HCT116 (cell line): ENCODE data around the gene DVL2. TPM values are rescaled to one million over a fixed set of nuclear protein-coding genes. Genes with fewer than 3 reads are reported as not detected.

Source experiments
- ATAC-seq: fragments of 200-7000 bp; cut with Tn5 transposase; 2 replicates; pipeline ENCODE4 v1.9.1; 2020; ENCODE audit warnings: mild to moderate bottlenecking, moderate library complexity
- BruUV-seq: library from RNA; stranded (reverse); fragments of 400-500 nt; replicated peaks from 2 replicates; lab custom pipeline; 2021; lab: Mats Ljungman, UMichigan
- CTCF ChIA-PET: fragments of 300-600 bp; sonication (Branson Sonifier 250); formaldehyde crosslinking; loops from one replicate; lab custom pipeline; 2021; ENCODE audit warnings: antibody characterized with exemption; lab: Charles Lee
- POLR2A ChIA-PET: fragments of 300-600, 350-600 bp; sonication (Branson Sonifier 250); formaldehyde crosslinking; loops from one replicate; lab custom pipeline; 2021; ENCODE audit warnings: antibody characterized with exemption; lab: Charles Lee
- RAD21 ChIA-PET, 2 experiments: fragments of 300-600 bp; sonication (Branson Sonifier 250); formaldehyde crosslinking; loops; one replicate each; lab custom pipeline; 2023; ENCODE audit warnings: low total read pairs in 2 of 2; ENCODE audit not compliant: uncharacterized antibody in 2 of 2, unreplicated experiment in 2 of 2, low non-redundant PET in 1 of 2; lab: Charles Lee
- DNase-seq: peaks from one replicate; pipeline ENCODE4 v3.0.0-alpha.2; 2010; ENCODE audit warnings: low read depth, low spot score
- H2AFZ ChIP-seq: fragments of 200-600 bp; shearing (Covaris generic), sonication (generic); 2 replicates; pipeline ENCODE4 v1.6.1; 2017; ENCODE audit warnings: low read depth, mixed run types, mixed read lengths, antibody characterized with exemption, low read length; ENCODE audit not compliant: poor library complexity, severe bottlenecking
- H3K27ac ChIP-seq: 2 replicates; pipeline ENCODE4 v1.5.1; 2012; ENCODE audit warnings: low read depth, low read length
- H3K27me3 ChIP-seq: fragments of 200-600 bp; sonication (generic); 2 replicates; pipeline ENCODE4 v1.6.1; 2016; ENCODE audit warnings: mixed run types, low read length, mixed read lengths; ENCODE audit not compliant: insufficient read depth
- H3K36me3 ChIP-seq, 2 experiments: fragments of 200-500 bp in 1 of 2; fragments of 200-600 bp in 1 of 2; sonication (Bioruptor generic) in 1 of 2; sonication (generic) in 1 of 2; 2 replicates each; pipeline versions ENCODE4 v1.5.1 to v1.6.1; 2014 to 2016; ENCODE audit warnings: low read length in 2 of 2, inconsistent platforms in 1 of 2, mixed read lengths in 1 of 2, mixed run types in 1 of 2; ENCODE audit not compliant: insufficient read depth in 2 of 2, control insufficient read depth in 1 of 2
- H3K4me1 ChIP-seq, 2 experiments: fragments of 200-600 bp in 1 of 2; sonication (generic) in 1 of 2; 2 replicates each; pipeline versions ENCODE4 v1.5.1 to v1.6.1; 2012 to 2017; ENCODE audit warnings: low read length in 2 of 2, inconsistent platforms in 1 of 2, mild to moderate bottlenecking in 1 of 2, mixed read lengths in 1 of 2, mixed run types in 1 of 2, moderate library complexity in 1 of 2; ENCODE audit not compliant: insufficient read depth in 2 of 2, control insufficient read depth in 1 of 2
- H3K4me2 ChIP-seq: fragments of 200-600 bp; sonication (generic); 2 replicates; pipeline ENCODE4 v1.6.1; 2017; ENCODE audit warnings: mixed run types, low read length, mixed read lengths
- H3K4me3 ChIP-seq, 2 experiments: fragments of 200-600 bp in 1 of 2; sonication (generic) in 1 of 2; replicated peaks in 1 of 2; 2 replicates each; pipeline ENCODE4 v1.5.1; 2011 to 2016; ENCODE audit warnings: low read length in 2 of 2, control low read depth in 1 of 2, low read depth in 1 of 2, mild to moderate bottlenecking in 1 of 2, mixed read lengths in 1 of 2, mixed run types in 1 of 2
- H3K79me2 ChIP-seq: fragments of 200-600 bp; sonication (generic); 2 replicates; pipeline ENCODE4 v1.6.1; 2017; ENCODE audit warnings: mild to moderate bottlenecking, mixed run types, low read length, moderate library complexity, mixed read lengths; ENCODE audit not compliant: insufficient read depth
- H3K9ac ChIP-seq: fragments of 200-600 bp; sonication (generic); 2 replicates; pipeline ENCODE4 v1.6.1; 2016; ENCODE audit warnings: low read length, mixed read lengths
- H3K9me2 ChIP-seq: fragments of 200-600 bp; sonication (generic), shearing (Covaris generic); 2 replicates; pipeline ENCODE4 v1.6.1; 2017; ENCODE audit warnings: mixed run types, mild to moderate bottlenecking, moderate library complexity; ENCODE audit not compliant: insufficient read depth
- H3K9me3 ChIP-seq, 2 experiments: fragments of 200-500 bp in 1 of 2; fragments of 200-600 bp in 1 of 2; sonication (Bioruptor generic) in 1 of 2; sonication (generic) in 1 of 2; 2 replicates each; pipeline ENCODE4 v1.6.1; 2014 to 2017; ENCODE audit warnings: low read length in 2 of 2, mixed read lengths in 2 of 2, inconsistent platforms in 1 of 2, low read depth in 1 of 2, mild to moderate bottlenecking in 1 of 2, mixed run types in 1 of 2, moderate library complexity in 1 of 2; ENCODE audit not compliant: control insufficient read depth in 1 of 2, insufficient read depth in 1 of 2
- H4K20me1 ChIP-seq: fragments of 200-600 bp; sonication (generic), shearing (Covaris generic); 2 replicates; pipeline ENCODE4 v1.6.1; 2017; ENCODE audit warnings: mixed run types, mild to moderate bottlenecking, moderate library complexity; ENCODE audit not compliant: insufficient read depth
- FOSL1 ChIP-seq: IDR thresholded peaks from 2 replicates; pipeline ENCODE4 v1.6.1; 2012; ENCODE audit warnings: low read depth
- JUND ChIP-seq: IDR thresholded peaks from 2 replicates; pipeline ENCODE4 v1.6.1; 2012
- RAD21 ChIP-seq: IDR thresholded peaks from 2 replicates; pipeline ENCODE4 v1.6.1; 2012; ENCODE audit warnings: low read depth, mild to moderate bottlenecking
- SIN3A ChIP-seq: IDR thresholded peaks from 2 replicates; pipeline ENCODE4 v1.6.1; 2012; ENCODE audit warnings: low read depth
- intact Hi-C: fragments of 100-400 bp; cut with micrococcal nuclease; formaldehyde crosslinking; loops from 2 replicates; pipeline ENCODE4 v1.10.0; 2022
- total RNA-seq: library from RNA; stranded (reverse); gene quantifications from one replicate; pipeline ENCODE4 v1.2.1, GENCODE V29; 2021; ENCODE audit not compliant: unreplicated experiment

DVL2 gene
- total RNA-seq, 1 experiment from 2014 or later = 69.7 TPM

DNA sequence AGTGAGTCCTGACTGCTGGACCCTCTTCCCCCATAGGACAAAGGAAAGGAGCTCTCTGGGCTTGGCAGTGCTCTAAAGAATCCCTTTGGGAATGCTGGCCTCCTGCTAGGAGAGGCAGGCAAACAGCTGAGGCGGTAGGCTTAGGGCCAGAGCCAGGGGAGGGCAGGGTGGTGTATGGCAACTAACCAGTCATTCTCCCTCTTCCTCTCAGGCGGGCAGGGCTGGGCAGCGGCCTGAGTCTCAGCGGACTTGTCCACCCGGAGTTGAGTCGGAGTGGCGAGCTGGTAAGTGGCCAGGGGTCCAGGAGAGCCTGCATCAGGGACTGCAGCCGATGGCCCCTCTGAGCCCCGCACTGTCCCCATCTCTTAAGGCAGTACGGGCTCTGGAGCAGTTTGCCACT is 10.2 kb downstream of the DVL2 start:
- POLR2A ChIA-PET = interaction anchor here (1.0 kb wide), 1 partner anchor 9 kb away, joined by 5 read pairs; no protein-coding TSS in a partner anchor
- intact Hi-C loops = no loop called here
- BruUV-seq = no TSS peak
- no peak overlapping the region for H3K4me3 ChIP-seq
- H3K9me2 ChIP-seq = no peaks in the 10 kb centered on the region
- peaks cover 30% of the 10 kb centered on the region for H3K79me2 ChIP-seq
- H3K4me1 ChIP-seq = peaks cover 7 to 19% of the 10 kb centered on the region in 2 experiments; a peak in 3 of 4 replicates
- peaks cover 47 to 62% of the 10 kb centered on the region in 2 experiments for H3K36me3 ChIP-seq
- no peaks in the 10 kb centered on the region for H3K9me3 ChIP-seq
- RAD21 ChIA-PET = no interaction called here
- CTCF ChIA-PET = no interaction called here
- ATAC-seq = no peak
- TF ChIP-seq FOSL1 (no peak), RAD21 (no peak), JUND (no peak)
- no peak overlapping the region for H2AFZ ChIP-seq
- no peaks in the 10 kb centered on the region for H4K20me1 ChIP-seq
- DNase-seq = no peak
- H3K27me3 ChIP-seq = no peaks in the 10 kb centered on the region
- no peak overlapping the region for H3K9ac ChIP-seq
- no peak overlapping the region for H3K27ac ChIP-seq
- H3K4me2 ChIP-seq = no peak overlapping the region

DNA sequence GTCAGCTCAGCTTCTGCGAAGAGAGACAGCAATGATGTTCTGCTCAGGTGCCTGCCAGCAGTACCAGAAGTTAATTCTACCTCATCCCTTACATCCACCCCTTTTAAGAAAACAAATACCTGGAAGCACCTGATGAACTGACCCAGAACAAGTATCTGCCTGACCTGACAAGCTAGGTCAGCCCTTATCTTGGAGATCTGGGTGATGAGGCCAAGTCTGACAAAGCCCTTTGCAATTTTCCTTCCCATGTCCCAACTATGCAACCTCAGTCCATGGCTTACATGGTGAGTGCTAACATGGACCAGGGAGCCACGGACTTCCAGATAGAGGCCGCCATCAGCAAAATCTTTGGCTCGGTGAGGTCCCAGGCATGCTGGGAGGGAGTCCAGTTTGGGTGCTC is 10.9 kb downstream of the DVL2 start:
- Histone ChIP-seq H3K9me2 (no peaks in the 10 kb centered on the region), H3K27ac (no peak overlapping the region), H3K36me3 (peaks cover 42 to 55% of the 10 kb centered on the region in 2 experiments; a peak in 3 of 4 replicates), H3K27me3 (no peaks in the 10 kb centered on the region), H3K9me3 (no peaks in the 10 kb centered on the region), H3K4me2 (no peak overlapping the region), H3K4me3 (no peak overlapping the region), H4K20me1 (no peaks in the 10 kb centered on the region), H3K4me1 (peaks cover 7 to 25% of the 10 kb centered on the region in 2 experiments; a peak in 3 of 4 replicates), H3K9ac (no peak overlapping the region), H2AFZ (no peak overlapping the region), H3K79me2 (peaks cover 30% of the 10 kb centered on the region)
- ChIA-PET POLR2A (interaction anchor here (1.0 to 1.6 kb wide), 3 partner anchors 9 to 177 kb away, joined by 3 to 5 read pairs (median 3); partner anchors contain the start of gene DVL2), CTCF (no interaction called here), RAD21 (no interaction called here)
- TF ChIP-seq SIN3A = no peak
- ATAC-seq (no peak), DNase-seq (no peak)
- intact Hi-C loops = no loop called here
- no TSS peak for BruUV-seq
